Panc1 (cell line): ENCODE results near the gene ZNF165.
"Not testable (repeated sequence)": the region's sequence is repeated elsewhere in the genome, so short reads cannot be mapped to it uniquely, and the experiment has no call there.

ENCODE experiments used
- CTCF ChIP-seq: fragments of 450-650 bp; IDR thresholded peaks from 2 replicates; pipeline ENCODE4 v1.5.1; 2017; ENCODE audit warnings: mild to moderate bottlenecking
- POLR2AphosphoS5 ChIP-seq: IDR thresholded peaks from 2 replicates; pipeline ENCODE4 v1.6.1; 2012; ENCODE audit warnings: mild to moderate bottlenecking, low read depth, low read length, moderate library complexity
- REST ChIP-seq, 2 experiments: IDR thresholded peaks; 2 replicates each; pipeline ENCODE4 v1.6.1; 2011 to 2012; ENCODE audit warnings: low read depth in 2 of 2, control low read depth in 1 of 2, low read length in 1 of 2, mild to moderate bottlenecking in 1 of 2, moderate library complexity in 1 of 2; ENCODE audit not compliant: insufficient read depth in 1 of 2
- SIN3A ChIP-seq: IDR thresholded peaks from 2 replicates; pipeline ENCODE4 v1.6.1; 2012; ENCODE audit warnings: low read depth, mild to moderate bottlenecking, low read length, moderate library complexity, borderline replicate concordance; ENCODE audit not compliant: insufficient read depth
- TCF7L2 ChIP-seq: IDR thresholded peaks from 2 replicates; pipeline ENCODE4 v1.6.1; 2011; ENCODE audit warnings: mild to moderate bottlenecking, low read depth, low read length, inconsistent platforms

DNA sequence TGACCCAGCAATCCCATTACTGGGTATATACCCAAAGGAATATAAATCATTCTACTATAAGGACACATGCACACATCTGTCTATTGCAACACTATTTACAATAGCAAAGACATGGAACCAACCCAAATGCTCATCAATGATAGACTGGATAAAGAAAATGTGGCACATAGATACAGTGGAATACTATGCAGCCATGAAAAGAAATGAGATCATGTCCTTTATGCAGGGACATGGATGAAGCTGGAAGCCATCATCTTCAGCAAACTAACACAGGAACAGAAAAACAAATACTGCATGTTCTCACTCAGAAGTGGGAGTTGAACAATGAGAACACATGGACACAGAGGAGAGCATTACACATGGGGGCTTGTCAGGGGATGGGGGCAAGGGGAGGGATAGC, 22.3 kb downstream of the ZNF165 start:
- not testable (repeated sequence) for TF ChIP-seq REST (IDR thresholded peaks at IDR 0.05; ENCODE audit: insufficient read depth in 1 of 2, low read depth in 2 of 2, low read length in 1 of 2); POLR2AphosphoS5; CTCF; SIN3A; TCF7L2
